Fibroblast of the aortic adventitia (primary cell): Measurements from ENCODE around the gene CNPPD1. TPM values are rescaled to one million over a fixed set of nuclear protein-coding genes. Genes with fewer than 3 reads are reported as not detected.

Source experiments
- DNase-seq: peaks from one replicate; pipeline ENCODE4 v3.0.0-alpha.2; 2010; ENCODE audit warnings: low read depth
- H3K4me3 ChIP-seq: 2 replicates; pipeline ENCODE4 v1.5.1; 2011; ENCODE audit warnings: low read depth, mild to moderate bottlenecking, control low read depth, low read length, moderate library complexity
- CTCF ChIP-seq: IDR thresholded peaks from 2 replicates; pipeline ENCODE4 v1.5.1; 2011; ENCODE audit warnings: mild to moderate bottlenecking, low read length, control low read depth, inconsistent platforms; ENCODE audit not compliant: insufficient read depth
- total RNA-seq: library from RNA; depleted of rRNA; stranded (reverse); fragments of >200 nt; gene quantifications from 2 replicates; pipeline ENCODE4 v1.2.3, GENCODE V29; 2012; ENCODE audit warnings: low replicate concordance

CNPPD1 gene
- total RNA-seq, 1 donor = 25.7 TPM

GRCh38 chr2:219218732-219219701 lies 42.3 kb upstream of the CNPPD1 start, which contains the start of gene ABCB6:
TSS of gene ABCB6 (minus strand) at chr2:219218958. CDS start at chr2:219218673, 285 bp downstream.
- DNase-seq = peak; percentile 96
- H3K4me3 ChIP-seq = peak within 1 kb of the TSS; percentile 71
- TF ChIP-seq CTCF = no peak

- peak overlapping the region; percentile 71 for H3K4me3 ChIP-seq
- no peak for TF ChIP-seq CTCF
- no peak for DNase-seq
These were observed 41.5 kb upstream of the CNPPD1 start for GRCh38 chr2:219218217-219218731.

GRCh38 chr2:219216535-219216915 lies 39.8 kb upstream of the CNPPD1 start:
- no peak for TF ChIP-seq CTCF
- DNase-seq = no peak
- H3K4me3 ChIP-seq = no peak overlapping the region

GRCh38 chr2:219215871-219216534 lies 39.3 kb upstream of the CNPPD1 start:
- TF ChIP-seq CTCF = no peak
- DNase-seq = no peak
- no peak overlapping the region for H3K4me3 ChIP-seq

GRCh38 chr2:219214786-219215185 lies 38.1 kb upstream of the CNPPD1 start:
- no peak for DNase-seq
- TF ChIP-seq CTCF = no peak
- no peak overlapping the region for H3K4me3 ChIP-seq

GRCh38 chr2:219214141-219214540 lies 37.4 kb upstream of the CNPPD1 start:
- no peak for DNase-seq
- TF ChIP-seq CTCF = no peak

More at GRCh38 chr2:219214141-219214540, 37.4 kb upstream of the CNPPD1 start:
- H3K4me3 ChIP-seq = no peak overlapping the region
